HL-60 (cell line): ENCODE data around the gene IPO11.

ENCODE experiments used
- DNase-seq, 2 experiments: peaks; one replicate each; pipeline ENCODE4 v3.0.0-alpha.2; 2010 to 2020; ENCODE audit warnings: low read depth in 1 of 2, low spot score in 1 of 2
- H3K27ac ChIP-seq: fragments of 250-450 bp; sonication (Bioruptor Pico); replicated peaks from 2 replicates; pipeline ENCODE4 v1.5.1; 2020; ENCODE audit warnings: mild to moderate bottlenecking, moderate library complexity
- H3K27me3 ChIP-seq: fragments of 250-450 bp; sonication (Bioruptor Pico); 2 replicates; pipeline ENCODE4 v1.5.1; 2021; ENCODE audit warnings: mild to moderate bottlenecking, moderate library complexity; ENCODE audit not compliant: insufficient read depth, poor library complexity, severe bottlenecking
- H3K4me3 ChIP-seq: replicated peaks from 2 replicates; pipeline ENCODE4 v1.5.1; 2011; ENCODE audit warnings: mild to moderate bottlenecking, control low read depth, low read length; ENCODE audit not compliant: insufficient read depth
- CTCF ChIP-seq: IDR thresholded peaks from one replicate; pipeline ENCODE4 v1.5.1; 2011; ENCODE audit warnings: low read length, control low read depth, inconsistent platforms; ENCODE audit not compliant: insufficient read depth
- GABPA ChIP-seq: IDR thresholded peaks from 2 replicates; pipeline ENCODE4 v1.6.1; 2012; ENCODE audit warnings: low read depth
- POLR2AphosphoS5 ChIP-seq: IDR thresholded peaks from 2 replicates; pipeline ENCODE4 v1.6.1; 2012; ENCODE audit warnings: low read depth
- REST ChIP-seq: IDR thresholded peaks from 2 replicates; pipeline ENCODE4 v1.6.1; 2012; ENCODE audit warnings: low read depth; ENCODE audit not compliant: insufficient replicate concordance
- SPI1 ChIP-seq: IDR thresholded peaks from 2 replicates; pipeline ENCODE4 v1.6.1; 2012; ENCODE audit warnings: low read depth, mild to moderate bottlenecking, borderline replicate concordance

Gene IPO11

GRCh38 chr5:62550103-62550502 lies 137.5 kb downstream of the IPO11 start:
- H3K27me3 ChIP-seq = no peaks in the 10 kb centered on the region
- H3K4me3 ChIP-seq = no peak overlapping the region
- TF ChIP-seq GABPA (no peak), POLR2AphosphoS5 (no peak), REST (no peak), CTCF (no peak), SPI1 (no peak)
- no peak overlapping the region for H3K27ac ChIP-seq
- DNase-seq = no peak

- DNase-seq = no peak
- H3K4me3 ChIP-seq = no peak overlapping the region
- no peak for TF ChIP-seq CTCF
- no peak for TF ChIP-seq SPI1
- no peak for TF ChIP-seq GABPA
- H3K27me3 ChIP-seq = no peaks in the 10 kb centered on the region
- H3K27ac ChIP-seq = no peak overlapping the region
Observed at GRCh38 chr5:62555930-62556329, 143.4 kb downstream of the IPO11 start.

- no peaks in the 10 kb centered on the region for H3K27me3 ChIP-seq
- TF ChIP-seq POLR2AphosphoS5 (no peak), REST (no peak), CTCF (no peak), GABPA (no peak), SPI1 (no peak)
- H3K4me3 ChIP-seq = no peak overlapping the region
- H3K27ac ChIP-seq = no peak overlapping the region
- DNase-seq = no peak
Observed at GRCh38 chr5:62558941-62559340, 146.4 kb downstream of the IPO11 start.

- TF ChIP-seq REST (no peak), GABPA (no peak), SPI1 (no peak), CTCF (no peak), POLR2AphosphoS5 (no peak)
- Histone ChIP-seq H3K27me3 (no peaks in the 10 kb centered on the region), H3K4me3 (no peak overlapping the region), H3K27ac (no peak overlapping the region)
- DNase-seq = no peak
Observed at GRCh38 chr5:62560786-62561185, 148.2 kb downstream of the IPO11 start.
